H1 (cell line): ENCODE measurements around the gene TMEM151B. TPM values are rescaled to one million over a fixed set of nuclear protein-coding genes. Genes with fewer than 3 reads are reported as not detected.

ENCODE experiments used
- CTCF ChIA-PET: fragments of 300-600 bp; sonication (Branson Sonifier 250); formaldehyde crosslinking; loops from one replicate; lab custom pipeline; 2021; ENCODE audit not compliant: partially characterized antibody; lab: Charles Lee
- POLR2A ChIA-PET: fragments of 300-600 bp; sonication (Branson Sonifier 250); formaldehyde crosslinking; loops from one replicate; lab custom pipeline; 2021; ENCODE audit warnings: inconsistent platforms; ENCODE audit not compliant: partially characterized antibody; lab: Charles Lee
- DNase-seq, 2 experiments: peaks; one replicate each; pipeline versions ENCODE4 v3.0.0 to v3.0.0-alpha.2; 2010 to 2022; ENCODE audit warnings: low spot score in 2 of 2, low read depth in 1 of 2, mixed read lengths in 1 of 2
- FAIRE-seq: peaks from 2 replicates; lab custom pipeline; 2011; peaks lifted over from hg19 to GRCh38; lab: Jason Lieb, UNC
- H2AFZ ChIP-seq: 2 replicates; pipeline ENCODE4 v1.8.1; 2012; ENCODE audit warnings: low read length, inconsistent platforms
- H2AK5ac ChIP-seq: 2 replicates; pipeline ENCODE4 v1.6.1; 2013; ENCODE audit warnings: low read depth, low read length
- H2BK120ac ChIP-seq: replicated peaks from 2 replicates; pipeline ENCODE3; 2013; ENCODE audit warnings: low read depth, low read length, inconsistent platforms
- H2BK12ac ChIP-seq: 2 replicates; pipeline ENCODE4 v1.6.1; 2013; ENCODE audit warnings: low read depth, low read length
- H2BK15ac ChIP-seq: 2 replicates; pipeline ENCODE4 v1.6.1; 2013; ENCODE audit warnings: low read length
- H2BK20ac ChIP-seq: 2 replicates; pipeline ENCODE4 v1.6.1; 2013; ENCODE audit warnings: low read length
- H2BK5ac ChIP-seq: 2 replicates; pipeline ENCODE4 v1.6.1; 2013; ENCODE audit warnings: low read depth, low read length
- H3K14ac ChIP-seq: 2 replicates; pipeline ENCODE4 v1.6.1; 2013; ENCODE audit warnings: inconsistent platforms; ENCODE audit not compliant: insufficient read length
- H3K18ac ChIP-seq: 2 replicates; pipeline ENCODE4 v1.6.1; 2013; ENCODE audit warnings: low read length; ENCODE audit errors: extremely low read depth
- H3K23ac ChIP-seq: 2 replicates; pipeline ENCODE4 v1.6.1; 2013; ENCODE audit warnings: inconsistent platforms; ENCODE audit not compliant: insufficient read length
- H3K23me2 ChIP-seq: 2 replicates; pipeline ENCODE4 v1.6.1; 2013; ENCODE audit warnings: low read depth, low read length
- H3K27ac ChIP-seq: 2 replicates; pipeline ENCODE4 v1.6.1; 2011; ENCODE audit warnings: low read depth, low read length, inconsistent platforms
- H3K27me3 ChIP-seq, 4 experiments: replicated peaks in 1 of 4; 1 replicate in 1 of 4; 2 replicates in 3 of 4; pipeline versions ENCODE4 v1.6.1 to v1.8.1; 2011 to 2013; ENCODE audit warnings: low read length in 3 of 4, mild to moderate bottlenecking in 3 of 4, inconsistent platforms in 2 of 4, mixed read lengths in 2 of 4, moderate library complexity in 1 of 4; ENCODE audit not compliant: control insufficient read depth in 3 of 4, insufficient read depth in 3 of 4; ENCODE audit errors: extremely low read depth in 1 of 4
- H3K36me3 ChIP-seq, 4 experiments: 2 replicates each; pipeline versions ENCODE4 v1.6.1 to v1.8.1; 2011 to 2013; ENCODE audit warnings: mild to moderate bottlenecking in 4 of 4, low read length in 3 of 4, moderate library complexity in 2 of 4, control low read depth in 1 of 4, inconsistent platforms in 1 of 4; ENCODE audit not compliant: insufficient read depth in 4 of 4, control insufficient read depth in 2 of 4
- H3K4ac ChIP-seq: replicated peaks from 2 replicates; pipeline ENCODE3; 2013; ENCODE audit warnings: low read length, low read depth, mixed read lengths, inconsistent platforms; ENCODE audit not compliant: insufficient read length
- H3K4me1 ChIP-seq, 4 experiments: replicated peaks in 1 of 4; 1 replicate in 1 of 4; 2 replicates in 3 of 4; pipeline versions ENCODE4 v1.6.1 to v1.8.1; 2011 to 2013; ENCODE audit warnings: low read length in 3 of 4, inconsistent platforms in 2 of 4, mixed read lengths in 1 of 4; ENCODE audit not compliant: insufficient read depth in 4 of 4, control insufficient read depth in 3 of 4
- H3K4me2 ChIP-seq, 2 experiments: 2 replicates each; pipeline versions ENCODE4 v1.6.1 to v1.8.1; 2011 to 2013; ENCODE audit warnings: low read depth in 2 of 2, low read length in 2 of 2, control low read depth in 1 of 2, inconsistent platforms in 1 of 2, mild to moderate bottlenecking in 1 of 2; ENCODE audit not compliant: insufficient read depth in 1 of 2
- H3K4me3 ChIP-seq, 4 experiments: fragments of 200-600, 300-600 bp in 1 of 4; sonication (generic), shearing (Covaris generic), sonication (Bioruptor Twin) in 1 of 4; 2 replicates each; pipeline versions ENCODE4 v1.5.1 to v1.8.1; 2011 to 2016; ENCODE audit warnings: low read length in 4 of 4, low read depth in 3 of 4, control low read depth in 2 of 4, inconsistent platforms in 2 of 4, mild to moderate bottlenecking in 2 of 4, mixed read lengths in 1 of 4, moderate library complexity in 1 of 4; ENCODE audit not compliant: insufficient read depth in 2 of 4; ENCODE audit errors: extremely low read depth in 1 of 4
- H3K56ac ChIP-seq: replicated peaks from 2 replicates; pipeline ENCODE3; 2013; ENCODE audit warnings: low read depth, mild to moderate bottlenecking, mixed read lengths, low read length, inconsistent platforms; ENCODE audit not compliant: insufficient read length
- H3K79me1 ChIP-seq: 2 replicates; pipeline ENCODE4 v1.6.1; 2013; ENCODE audit warnings: low read depth, low read length, control low read depth
- H3K79me2 ChIP-seq, 2 experiments: 2 replicates each; pipeline versions ENCODE4 v1.6.1 to v1.8.1; 2012 to 2013; ENCODE audit warnings: low read length in 2 of 2, mild to moderate bottlenecking in 2 of 2, inconsistent platforms in 1 of 2; ENCODE audit not compliant: insufficient read depth in 2 of 2, control insufficient read depth in 1 of 2
- H3K9ac ChIP-seq, 4 experiments: replicated peaks in 1 of 4; 1 replicate in 1 of 4; 2 replicates in 3 of 4; pipeline versions ENCODE4 v1.6.1 to v1.8.1; 2011 to 2013; ENCODE audit warnings: low read depth in 3 of 4, low read length in 3 of 4, control low read depth in 2 of 4, mild to moderate bottlenecking in 2 of 4, moderate library complexity in 2 of 4, inconsistent platforms in 1 of 4; ENCODE audit errors: extremely low read depth in 1 of 4
- H3K9me3 ChIP-seq, 2 experiments: 2 replicates each; pipeline versions ENCODE4 v1.6.1 to v1.8.1; 2012 to 2013; ENCODE audit warnings: mild to moderate bottlenecking in 2 of 2, moderate library complexity in 2 of 2, control low read depth in 1 of 2, inconsistent platforms in 1 of 2, low read depth in 1 of 2, low read length in 1 of 2, mixed read lengths in 1 of 2; ENCODE audit not compliant: insufficient read depth in 2 of 2
- H4K20me1 ChIP-seq, 2 experiments: replicated peaks in 1 of 2; 2 replicates each; pipeline versions ENCODE3 to v1.8.1; 2011 to 2013; ENCODE audit warnings: inconsistent platforms in 2 of 2, low read length in 2 of 2, mild to moderate bottlenecking in 1 of 2; ENCODE audit not compliant: insufficient read depth in 2 of 2, control insufficient read depth in 1 of 2
- H4K5ac ChIP-seq: 2 replicates; pipeline ENCODE4 v1.6.1; 2013; ENCODE audit warnings: low read length, low read depth, mixed read lengths, inconsistent platforms; ENCODE audit not compliant: insufficient read length
- H4K8ac ChIP-seq: 2 replicates; pipeline ENCODE4 v1.8.0; 2013; ENCODE audit warnings: mild to moderate bottlenecking, moderate library complexity, low read length, inconsistent platforms; ENCODE audit not compliant: insufficient read depth; ENCODE audit errors: extremely low read depth
- H4K91ac ChIP-seq: replicated peaks from 2 replicates; pipeline ENCODE3; 2013; ENCODE audit warnings: low read length, mixed read lengths, inconsistent platforms; ENCODE audit not compliant: insufficient read length
- ATF3 ChIP-seq: IDR thresholded peaks from 2 replicates; pipeline ENCODE4 v1.6.1; 2011; ENCODE audit warnings: low read depth, mild to moderate bottlenecking, low read length; ENCODE audit not compliant: insufficient read depth
- GABPA ChIP-seq: IDR thresholded peaks from 2 replicates; pipeline ENCODE4 v1.6.1; 2011; ENCODE audit warnings: mild to moderate bottlenecking, low read length, moderate library complexity, borderline replicate concordance; ENCODE audit not compliant: insufficient read depth
- GTF2F1 ChIP-seq: IDR thresholded peaks from 2 replicates; pipeline ENCODE4 v1.6.1; 2012; ENCODE audit warnings: low read depth, low read length, improper control_type of control experiment, borderline replicate concordance
- JUND ChIP-seq: IDR thresholded peaks from 2 replicates; pipeline ENCODE4 v1.6.1; 2011; ENCODE audit warnings: mild to moderate bottlenecking, improper control_type of control experiment, low read length
- KDM1A ChIP-seq: fragments of 200-600, 300-600 bp; sonication (generic); IDR thresholded peaks from 2 replicates; pipeline ENCODE4 v1.7.1; 2016; ENCODE audit warnings: mild to moderate bottlenecking, low read length, borderline replicate concordance
- POLR2AphosphoS5 ChIP-seq: IDR thresholded peaks from 2 replicates; pipeline ENCODE4 v1.6.1; 2011; ENCODE audit warnings: low read depth, low read length
- POU5F1 ChIP-seq: IDR thresholded peaks from 2 replicates; pipeline ENCODE4 v1.6.1; 2011; ENCODE audit warnings: low read depth, mild to moderate bottlenecking, low read length, moderate library complexity
- RAD21 ChIP-seq, 2 experiments: IDR thresholded peaks in 1 of 2; conservative IDR thresholded peaks in 1 of 2; 2 replicates each; pipeline ENCODE4 v1.6.1; 2011; ENCODE audit warnings: low read depth in 2 of 2, low read length in 2 of 2, improper control_type of control experiment in 1 of 2, inconsistent platforms in 1 of 2, mild to moderate bottlenecking in 1 of 2, moderate library complexity in 1 of 2
- TAF1 ChIP-seq: IDR thresholded peaks from 2 replicates; pipeline ENCODE4 v1.6.1; 2011; ENCODE audit warnings: mild to moderate bottlenecking, low read depth, low read length
- TCF12 ChIP-seq: IDR thresholded peaks from 2 replicates; pipeline ENCODE4 v1.6.1; 2011; ENCODE audit warnings: low read depth, mild to moderate bottlenecking, low read length
- YY1 ChIP-seq: IDR thresholded peaks from 2 replicates; pipeline ENCODE4 v1.6.1; 2011; ENCODE audit warnings: low read depth, mild to moderate bottlenecking, low read length
- WGBS, 2 experiments: shearing (Covaris generic) in 1 of 2; methylation state at CpG; one replicate each; pipeline versions ENCODE4 v1.1.6 to v1.1.7; 2013 to 2015; ENCODE audit warnings: low lambda C conversion rate in 2 of 2, mixed read lengths in 2 of 2, inconsistent platforms in 1 of 2, low coverage in 1 of 2, missing lambda C conversion rate in 1 of 2; ENCODE audit not compliant: insufficient replicate concordance in 2 of 2, insufficient coverage in 1 of 2, insufficient read length in 1 of 2; ENCODE audit errors: extremely low coverage in 1 of 2, missing lambda C conversion rate in 1 of 2; 5-methylcytosine and 5-hydroxymethylcytosine counted together
- polyA plus RNA-seq, 7 experiments: library from polyadenylated mRNA; depleted of rRNA in 3 of 7; stranded (reverse) in 5 of 7; unstranded in 2 of 7; fragments of >200 nt in 5 of 7; fragments of 200-250 nt in 2 of 7; gene quantifications; 1 replicate in 5 of 7; 2 replicates in 1 of 7; 4 replicates in 1 of 7; pipeline versions ENCODE4 v1.2.1 to v1.2.3, GENCODE V29; 2011 to 2013; ENCODE audit warnings: missing spikeins in 2 of 7, mixed read lengths in 2 of 7
- total RNA-seq: library from RNA; stranded (reverse); fragmentation: NEBNext Ultra II Directional; extraction: Animal tissue kit (Norgen Biotek cat#: 25700); gene quantifications from 2 replicates; pipeline ENCODE4 v1.2.1, GENCODE V29; 2021
- TF ChIP-seq, protein P1 (sequence below): IDR thresholded peaks from 2 replicates; pipeline ENCODE4 v1.6.1; 2012; ENCODE audit warnings: inconsistent platforms

TMEM151B gene
- total and polyA plus RNA-seq, 2 of the 8 experiments (the other 6 are each of a cell fraction or from before 2014, with no cell fraction given) = 8.0 to 15.5 TPM

DNA sequence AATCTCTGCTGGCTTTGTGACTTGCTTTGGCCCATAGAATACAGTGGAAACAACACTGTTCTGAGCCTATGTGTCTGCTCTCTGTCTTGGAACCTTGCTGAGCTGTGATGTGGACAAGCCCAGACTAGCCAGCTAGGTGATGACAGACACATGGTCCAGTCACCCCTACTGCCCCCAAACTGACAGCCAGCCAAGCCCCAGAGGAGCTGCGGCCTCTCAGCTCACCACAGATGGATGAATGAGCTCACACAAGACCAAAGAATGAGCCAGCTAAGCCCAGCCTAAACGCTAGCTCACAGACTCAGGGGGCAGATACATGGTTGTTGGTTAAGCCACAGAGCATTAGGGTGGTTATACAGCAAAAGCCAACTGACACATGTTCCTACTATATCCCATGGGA lies 38.8 kb downstream of the TMEM151B start:
- POLR2A ChIA-PET = interaction anchor here (0.6 to 6.9 kb wide), 13 partner anchors 10 to 79 kb away, joined by 3 to 81 read pairs (median 4); partner anchors contain the start of gene CDC5L
- Histone ChIP-seq H3K79me1 (peaks cover 3% of the 10 kb centered on the region; the same call in 1 of the 2 replicates), H3K4me1 (peaks cover 0 to 9% (median 3%) of the 10 kb centered on the region in 4 experiments; a peak in 5 of 7 replicates), H4K5ac (no peak overlapping the region), H2BK12ac (no peak overlapping the region), H2BK20ac (no peak overlapping the region), H3K27ac (no peak overlapping the region), H3K14ac (no peak overlapping the region), H3K23ac (no peak overlapping the region), H3K18ac (no peak overlapping the region), H4K20me1 (peaks cover 0 to 4% of the 10 kb centered on the region in 2 experiments), H3K36me3 (peaks cover 18 to 62% (median 54%) of the 10 kb centered on the region in 4 experiments), H4K91ac (no peak overlapping the region), H3K4me2 (no peak overlapping the region), H2BK15ac (no peak overlapping the region), H3K9me3 (no peaks in the 10 kb centered on the region), H3K4ac (no peak overlapping the region), H4K8ac (no peak overlapping the region), H2AFZ (no peak overlapping the region), H2BK5ac (no peak overlapping the region), H3K9ac (no peak overlapping the region), H2AK5ac (no peak overlapping the region), H2BK120ac (no peak overlapping the region), H3K56ac (no peak overlapping the region), H3K27me3 (no peaks in the 10 kb centered on the region), H3K23me2 (peaks cover 4% of the 10 kb centered on the region), H3K79me2 (peaks cover 0 to 13% of the 10 kb centered on the region in 2 experiments; a peak in 2 of 4 replicates), H3K4me3 (no peak overlapping the region)
- DNase-seq (no peak), FAIRE-seq (no peak)
- CTCF ChIA-PET = interaction anchor here (0.6 to 13.9 kb wide), 9 partner anchors 7 to 56 kb away, joined by 3 to 330 read pairs (median 4); partner anchors contain the start of genes NFKBIE and TMEM151B
- 97% methylated on average over 2 of the region's 2 CpGs; no CpG with 5 or more reads in 1 of the 2 experiments for WGBS, 2 experiments
- no peak for TF ChIP-seq RAD21 (IDR thresholded peaks at IDR 0.05 in 1 of 2, conservative IDR thresholded peaks at IDR 0.05 in 1 of 2; ENCODE audit: low read depth in 2 of 2, low read length in 2 of 2)
- TF ChIP-seq POLR2AphosphoS5 = no peak
- TF ChIP-seq GABPA = no peak
- TF ChIP-seq, protein P1, sequence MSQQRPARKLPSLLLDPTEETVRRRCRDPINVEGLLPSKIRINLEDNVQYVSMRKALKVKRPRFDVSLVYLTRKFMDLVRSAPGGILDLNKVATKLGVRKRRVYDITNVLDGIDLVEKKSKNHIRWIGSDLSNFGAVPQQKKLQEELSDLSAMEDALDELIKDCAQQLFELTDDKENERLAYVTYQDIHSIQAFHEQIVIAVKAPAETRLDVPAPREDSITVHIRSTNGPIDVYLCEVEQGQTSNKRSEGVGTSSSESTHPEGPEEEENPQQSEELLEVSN = no peak
- no peak for TF ChIP-seq ATF3
- no peak for TF ChIP-seq YY1
- no peak for TF ChIP-seq TCF12
- no peak for TF ChIP-seq JUND
- no peak for TF ChIP-seq TAF1
- no peak for TF ChIP-seq GTF2F1
- TF ChIP-seq POU5F1 = no peak
- TF ChIP-seq KDM1A = no peak
